ENCODE results near the gene MAG.

- TF ChIP-seq CTCF (IDR thresholded peaks at IDR 0.05; ENCODE audit: low read depth, low read length) (peak; percentile 95), EZH2phosphoT487 (IDR thresholded peaks at IDR 0.05; ENCODE audit: low read depth) (no peak)
These were observed 60.7 kb downstream of the MAG start for GRCh38 chr19:35352448-35353304.

Data from OCI-LY3 (cell line).